ENCODE measurements around the gene RPL36.
"Not testable (repeated sequence)": the region's sequence is repeated elsewhere in the genome, so short reads cannot be mapped to it uniquely, and the experiment has no call there.

RPL36 gene

DNA sequence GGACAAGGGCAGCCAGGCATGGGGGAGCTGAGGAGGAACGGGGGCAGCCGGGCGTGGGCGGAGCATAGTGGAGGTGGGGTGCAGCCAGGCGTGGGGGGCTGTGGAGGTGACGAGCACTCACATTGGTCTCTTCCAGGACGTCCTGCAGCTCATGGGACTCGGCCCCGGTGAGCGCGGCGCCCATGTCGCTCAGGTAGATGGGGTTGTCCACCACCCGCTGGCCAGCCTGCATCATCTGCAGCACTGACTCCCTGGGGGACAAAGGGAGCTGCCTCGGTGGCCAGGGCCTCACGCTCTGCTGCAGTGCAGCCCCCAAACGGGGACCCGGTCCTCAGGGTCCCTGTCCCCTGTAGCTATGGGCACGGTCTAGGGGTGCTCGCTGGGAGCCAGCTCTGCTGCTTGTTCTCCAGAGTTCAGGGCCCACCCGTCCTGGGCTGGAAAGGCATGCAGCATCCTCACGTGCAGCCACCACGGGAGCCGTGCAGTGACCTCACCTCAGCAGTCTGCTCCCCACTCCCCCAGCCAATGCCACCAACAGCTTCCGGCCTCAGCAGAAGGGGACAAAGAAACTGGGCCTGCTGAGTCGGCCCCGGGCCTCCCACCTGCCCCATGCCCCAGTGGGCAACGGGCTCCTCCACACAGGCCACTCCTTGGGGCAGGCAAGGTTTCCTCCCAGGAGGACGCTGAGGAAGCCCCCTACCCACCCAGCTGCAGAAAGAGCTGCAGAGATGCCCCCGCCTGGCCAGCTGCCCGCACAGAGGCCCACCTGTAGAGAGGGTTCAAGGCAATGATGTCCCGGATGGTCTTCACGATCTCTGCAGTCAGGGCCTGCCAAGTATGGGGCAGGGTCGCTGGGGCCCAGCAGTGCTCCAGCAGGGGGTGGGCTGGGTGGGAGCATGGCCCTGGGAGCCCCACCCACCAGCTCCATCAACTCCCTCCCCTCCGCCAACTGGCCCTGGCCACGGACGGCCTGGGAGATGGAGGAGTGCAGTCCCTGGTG is 17.8 kb downstream of the RPL36 start:
- DNase-seq: no peak

DNA sequence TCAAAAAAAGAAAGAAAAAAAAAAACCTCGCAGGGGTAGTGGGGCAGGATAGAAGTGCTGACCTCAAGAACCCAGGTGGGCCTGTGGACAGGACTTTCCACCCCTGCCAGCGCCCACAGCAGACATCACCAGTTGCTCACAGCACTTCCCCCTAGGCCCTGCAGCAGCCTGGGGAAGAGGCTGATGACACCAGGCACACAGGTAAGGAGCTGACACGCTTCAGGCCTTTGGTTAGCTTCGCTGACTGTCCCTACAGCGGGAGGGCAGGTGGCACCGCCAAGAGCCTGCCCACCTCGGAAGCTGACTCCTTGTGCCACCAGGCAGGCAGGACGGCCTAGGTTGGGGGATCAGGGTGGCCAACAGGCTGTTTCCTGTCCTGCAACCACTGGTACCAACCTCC is 20.9 kb downstream of the RPL36 start:
- no peak for DNase-seq

DNA sequence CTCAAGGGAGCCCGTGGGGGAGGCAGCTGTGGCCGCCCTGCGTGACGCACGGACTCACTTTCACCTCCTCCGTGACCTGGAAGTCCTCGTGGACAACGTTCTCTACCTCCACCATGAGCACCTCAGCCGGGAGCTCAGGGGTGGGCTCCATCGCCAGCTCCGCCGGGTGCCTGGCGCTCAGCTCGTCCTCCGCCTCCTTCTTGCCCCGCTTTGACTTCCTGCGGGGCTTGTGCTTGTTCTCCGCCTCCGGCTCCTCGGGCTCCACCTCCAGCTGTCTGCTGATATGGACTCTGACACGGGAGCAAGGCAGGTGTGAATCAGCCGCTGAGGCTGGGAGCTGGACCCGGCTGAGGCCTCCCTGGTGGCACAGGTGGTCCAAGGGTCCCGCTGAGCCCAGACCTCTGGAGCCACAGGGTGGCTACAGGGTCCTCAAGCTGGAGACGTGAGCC is 21.6 kb downstream of the RPL36 start:
- no peak for DNase-seq

DNA sequence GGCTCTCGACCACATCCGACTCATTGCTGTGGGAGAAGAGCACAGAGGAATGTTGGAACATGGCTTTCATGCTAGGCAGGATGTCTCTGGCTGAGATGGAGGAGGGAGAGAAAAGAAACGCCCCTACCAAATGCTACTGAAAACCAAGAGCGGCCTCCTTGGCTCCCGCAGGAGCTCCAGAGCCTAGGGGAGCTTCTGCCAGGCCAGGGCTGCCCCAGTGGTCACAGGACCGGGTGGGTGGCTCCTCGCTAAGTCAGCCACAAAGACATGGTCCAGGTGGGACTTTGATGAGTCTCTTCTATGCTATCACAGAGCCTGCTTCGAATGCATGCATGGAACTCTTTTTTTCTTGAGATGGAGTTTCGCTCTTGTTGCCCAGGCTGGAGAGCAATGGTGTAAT is 23.1 kb downstream of the RPL36 start:
- DNase-seq: no peak

DNA sequence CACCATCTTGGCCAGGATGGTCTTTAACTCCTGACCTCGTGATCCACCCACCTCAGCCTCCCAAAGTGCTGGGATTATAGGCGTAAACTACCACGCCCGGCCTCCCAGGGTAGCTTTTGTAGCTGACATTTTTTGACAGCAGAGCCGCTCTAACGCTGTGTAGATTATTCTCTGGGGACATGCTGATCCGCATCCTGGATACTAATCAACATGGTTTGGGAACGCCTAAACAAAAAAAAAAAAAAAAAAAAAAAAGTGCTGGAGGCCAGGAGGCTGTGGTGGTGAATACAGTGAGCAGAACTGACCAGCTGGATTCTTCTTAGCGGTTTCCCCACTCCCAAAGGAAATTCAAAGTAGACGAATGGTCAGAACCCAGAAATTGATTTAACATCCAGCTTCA is 24.7 kb downstream of the RPL36 start:
- DNase-seq: no peak

DNA sequence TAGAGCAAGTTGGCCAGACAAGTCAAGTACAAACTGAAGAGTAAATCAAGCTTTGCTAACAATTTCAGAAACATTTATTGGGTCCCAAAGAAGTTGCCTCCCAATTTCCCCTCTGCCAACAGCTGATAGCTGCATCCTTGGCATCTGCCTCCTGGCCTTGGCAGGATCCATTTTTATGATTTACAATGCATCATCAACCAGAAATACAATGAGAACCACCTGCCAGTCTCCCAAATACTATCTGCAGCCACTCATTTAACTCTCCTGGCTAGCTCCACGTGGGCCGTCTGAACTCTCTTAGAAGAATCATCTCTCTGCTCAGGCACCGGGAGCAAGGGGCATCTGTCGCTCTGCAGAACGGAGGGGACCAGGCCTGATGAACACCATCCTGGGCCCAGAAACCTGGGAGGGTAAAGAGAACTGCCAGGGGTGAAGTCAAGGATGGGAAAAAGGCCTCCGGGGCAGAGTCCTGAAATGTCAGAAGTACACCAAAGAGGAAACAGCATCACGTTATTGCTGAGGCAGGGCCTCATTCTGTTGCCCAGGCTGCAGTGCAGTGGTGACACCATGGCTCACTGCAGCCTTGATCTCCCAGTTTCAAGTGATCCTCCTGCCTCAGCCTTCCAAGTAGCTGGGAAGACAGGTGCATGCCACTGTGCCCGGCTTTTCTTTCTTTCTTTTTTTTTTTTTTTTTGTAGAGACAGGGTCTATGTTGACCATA is 27.3 kb downstream of the RPL36 start:
- no peak for DNase-seq

DNA sequence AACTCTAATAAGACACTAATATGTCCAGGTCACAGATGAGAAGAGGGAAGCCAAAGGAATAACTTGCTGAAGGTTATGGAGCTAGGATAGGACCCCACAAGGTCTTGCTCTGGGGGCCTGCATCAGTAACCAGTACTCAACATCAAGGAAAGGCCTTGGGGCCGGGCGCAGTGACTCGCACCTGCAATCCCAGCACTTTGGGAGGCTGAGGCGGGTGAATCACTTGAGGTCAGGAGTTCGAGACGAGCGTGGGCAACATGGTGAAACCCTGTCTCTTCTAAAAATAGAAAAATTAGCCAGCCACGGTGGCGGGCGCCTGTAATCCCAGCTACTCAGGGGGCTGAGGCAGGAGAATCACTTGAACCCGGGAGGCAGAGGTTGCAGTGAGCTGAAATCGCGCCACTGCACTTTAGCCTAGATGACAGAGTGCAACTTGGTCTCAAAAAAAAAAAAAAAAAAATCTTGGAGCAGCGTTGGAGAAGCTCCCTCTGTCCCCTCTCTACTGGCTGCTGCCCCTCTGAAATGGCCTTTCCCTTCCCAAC is 28.0 kb downstream of the RPL36 start:
- no peak for DNase-seq

DNA sequence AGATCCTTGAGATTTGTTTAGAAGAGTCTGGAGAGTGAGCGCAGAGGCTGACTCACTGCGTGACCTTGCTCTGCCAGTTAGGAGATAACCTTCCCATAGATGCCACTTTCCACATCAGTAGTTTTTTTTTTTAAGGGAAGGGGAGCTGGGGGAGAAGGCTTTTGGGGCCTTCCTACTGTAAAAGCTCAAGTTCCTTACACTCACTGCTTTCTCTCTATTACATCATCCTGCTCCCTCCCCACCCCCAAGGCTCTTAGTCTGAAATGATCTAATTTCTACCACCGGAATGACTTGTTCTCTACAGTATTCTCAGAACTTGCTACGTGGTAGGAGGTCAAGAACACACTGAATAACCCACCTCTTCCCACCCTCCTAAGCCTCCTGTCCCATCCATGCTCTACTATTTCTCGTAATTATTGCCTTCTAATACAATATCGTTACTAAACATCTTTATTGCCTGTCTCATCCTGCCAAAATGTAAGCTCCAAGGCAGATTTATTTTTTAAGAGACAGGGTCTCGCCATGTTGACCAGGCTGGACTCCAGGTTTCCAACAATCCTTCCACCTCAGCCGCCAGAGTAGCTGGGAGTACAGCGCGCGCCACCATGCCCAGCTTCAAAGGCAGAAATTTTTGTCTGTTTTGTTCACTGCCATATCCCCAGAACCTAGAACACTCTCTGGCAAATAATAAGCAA is 28.6 kb downstream of the RPL36 start:
- no peak for DNase-seq

DNA sequence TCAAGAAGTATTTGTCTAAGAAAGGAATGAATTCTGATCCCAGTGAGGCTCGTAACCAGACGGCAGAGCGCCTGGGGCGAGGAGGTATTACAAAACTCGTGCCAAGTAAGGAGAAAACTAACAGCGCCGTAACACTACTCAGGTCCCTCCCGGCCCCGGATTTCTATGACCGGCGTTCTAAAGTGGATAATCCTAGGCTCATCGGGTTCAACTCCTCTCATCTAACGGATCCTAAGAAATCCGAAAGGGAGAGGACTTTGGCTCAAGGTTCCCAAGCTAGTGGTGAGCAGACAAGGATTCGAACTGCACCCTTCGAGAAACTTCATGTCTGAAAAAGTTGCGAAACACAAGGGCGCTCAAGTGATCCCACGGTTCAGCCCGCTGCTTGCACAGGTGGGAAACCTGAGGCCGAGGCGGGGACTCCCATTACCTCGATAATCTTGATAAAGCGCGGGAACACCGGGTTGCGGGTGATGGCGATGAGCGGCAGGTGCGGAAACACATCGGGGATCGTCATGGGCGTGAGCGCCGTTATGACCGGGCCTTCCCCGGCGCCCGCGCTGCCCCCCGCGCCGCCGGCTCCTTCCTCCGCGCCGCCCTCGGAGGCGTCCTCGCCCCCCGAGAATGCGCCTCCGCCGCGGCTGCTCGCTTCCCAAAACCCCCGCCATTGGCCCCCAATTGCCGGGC is 29.3 kb downstream of the RPL36 start:
- peak; percentile 18 for DNase-seq

DNA sequence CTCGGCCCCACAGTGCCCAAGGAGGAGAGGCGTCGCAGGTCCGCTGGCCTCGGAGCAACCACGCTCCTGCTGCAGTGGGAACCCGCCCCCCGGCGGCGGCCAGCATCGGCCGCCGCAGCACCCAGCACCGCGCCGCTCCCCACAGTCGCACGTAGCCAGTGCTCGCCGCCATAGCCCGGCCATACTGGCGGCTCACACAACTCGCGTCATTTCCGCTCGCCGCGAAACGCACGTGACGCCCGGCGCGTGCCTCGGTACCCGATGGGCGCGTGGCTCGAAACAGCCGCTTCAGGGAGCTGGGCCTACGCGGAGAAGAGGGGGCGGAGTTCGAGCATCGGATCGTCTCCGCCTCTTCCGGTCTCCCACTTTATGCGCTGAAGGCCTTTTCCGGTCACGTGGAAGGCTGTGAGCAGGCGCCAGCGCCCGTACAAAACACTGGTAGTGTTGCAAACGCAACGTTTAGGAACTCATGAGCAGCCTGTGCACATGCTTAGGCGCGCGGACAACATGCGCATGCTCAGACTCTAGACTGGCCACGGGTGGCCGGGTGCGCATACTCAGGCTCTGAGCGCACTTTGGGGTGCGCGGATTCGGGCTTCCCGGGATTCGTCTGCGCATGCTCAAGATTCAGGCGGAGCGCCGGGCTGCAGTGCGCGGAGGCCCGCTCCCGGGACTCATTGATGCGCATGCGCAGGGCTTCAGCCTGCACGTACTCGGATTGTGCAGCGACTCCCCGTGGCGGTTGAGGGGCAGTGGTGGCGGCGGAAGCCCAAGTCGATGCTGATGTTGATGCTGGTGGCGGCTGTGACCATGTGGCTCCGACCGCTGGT is 30.1 kb downstream of the RPL36 start, which contains the start of the genes CATSPERD and LONP1:
TSS of gene CATSPERD (plus strand) at position 677 of the 830 bp plus-strand sequence. CDS start at position 778, 101 bp downstream.
TSS of gene LONP1 (minus strand) at position 186 of the 830 bp plus-strand sequence. CDS start at position 172, 14 bp downstream.
- DNase-seq: peak; percentile 98

DNA sequence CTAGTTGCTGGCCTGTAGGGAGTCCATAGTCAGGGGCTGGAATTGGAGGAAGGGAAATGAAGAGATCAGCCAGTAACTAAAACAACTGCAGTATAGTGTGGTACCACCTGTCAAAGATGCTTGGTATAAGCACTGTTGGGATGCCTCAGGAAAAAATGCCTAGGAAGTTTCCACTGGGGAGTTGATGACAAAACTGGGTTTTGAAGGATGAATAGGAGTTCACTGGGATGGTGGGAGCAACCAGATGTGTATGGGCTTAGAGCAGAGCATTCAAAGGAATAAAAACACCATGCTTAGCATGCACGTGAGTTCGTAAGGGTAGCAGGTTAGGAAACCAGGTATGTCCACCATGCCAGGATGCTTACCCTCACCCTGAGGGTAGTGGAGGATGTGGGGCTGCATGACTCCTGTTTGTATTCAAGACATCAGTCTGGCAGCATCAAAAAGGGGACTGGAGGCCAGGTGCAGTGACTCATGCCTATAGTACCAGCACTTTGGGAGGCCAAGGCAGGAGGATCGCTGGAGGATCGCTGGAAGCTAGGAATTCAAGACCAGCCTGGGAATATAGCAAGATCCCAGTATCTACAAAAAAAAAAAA is 37.5 kb downstream of the RPL36 start:
- DNase-seq: no peak

DNA sequence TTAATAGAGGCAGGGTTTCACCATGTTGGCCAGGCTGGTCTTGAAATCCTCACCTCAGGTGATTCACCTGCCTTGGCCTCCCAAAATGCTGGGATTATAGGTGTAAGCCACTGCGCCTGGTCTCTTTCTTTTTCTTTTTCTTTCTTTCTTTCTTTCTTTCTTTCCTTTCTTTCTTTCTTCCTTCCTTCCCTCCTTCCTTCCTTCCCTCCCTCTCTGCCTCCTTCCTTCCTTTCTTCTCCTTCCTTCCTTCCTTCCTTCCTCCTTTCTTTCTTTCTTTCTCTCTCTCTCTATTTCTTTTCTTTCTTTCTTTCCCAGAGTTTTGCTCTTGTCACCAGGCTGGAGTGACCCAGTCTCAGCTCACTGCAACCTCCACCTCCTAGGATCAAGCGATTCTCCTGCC is 43.1 kb downstream of the RPL36 start:
- not testable (repeated sequence) for DNase-seq

DNA sequence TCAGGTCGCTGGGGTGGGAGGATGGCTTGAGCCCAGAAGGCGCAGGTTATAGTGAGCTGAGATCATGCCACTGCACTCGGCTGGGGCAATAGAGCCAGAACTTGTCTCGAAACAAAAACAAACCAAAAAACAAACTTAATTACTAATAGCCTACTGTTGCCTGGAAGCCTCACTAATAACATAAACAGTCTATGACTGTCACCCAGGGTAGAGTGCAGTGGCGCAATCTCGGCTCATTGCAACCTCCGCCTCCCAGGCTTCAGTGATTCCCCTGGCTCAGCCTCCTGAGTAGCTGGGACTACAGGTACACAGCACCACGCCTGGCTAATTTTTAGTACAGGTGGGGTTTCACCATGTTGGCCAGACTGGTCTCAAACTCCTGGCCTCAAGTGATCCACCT is 48.3 kb downstream of the RPL36 start:
- no peak for DNase-seq

Measured in activated gamma-delta T cell treated with Interleukin-2 at 50 U/mL for 16 hours (primary cell).